ENCODE data around the gene TRIP13. TPM values are rescaled to one million over a fixed set of nuclear protein-coding genes. Genes with fewer than 3 reads are reported as not detected.

The TRIP13 gene
- total and polyA plus RNA-seq, 2 experiments from 2014 or later: 10.4 to 12.4 TPM

DNA sequence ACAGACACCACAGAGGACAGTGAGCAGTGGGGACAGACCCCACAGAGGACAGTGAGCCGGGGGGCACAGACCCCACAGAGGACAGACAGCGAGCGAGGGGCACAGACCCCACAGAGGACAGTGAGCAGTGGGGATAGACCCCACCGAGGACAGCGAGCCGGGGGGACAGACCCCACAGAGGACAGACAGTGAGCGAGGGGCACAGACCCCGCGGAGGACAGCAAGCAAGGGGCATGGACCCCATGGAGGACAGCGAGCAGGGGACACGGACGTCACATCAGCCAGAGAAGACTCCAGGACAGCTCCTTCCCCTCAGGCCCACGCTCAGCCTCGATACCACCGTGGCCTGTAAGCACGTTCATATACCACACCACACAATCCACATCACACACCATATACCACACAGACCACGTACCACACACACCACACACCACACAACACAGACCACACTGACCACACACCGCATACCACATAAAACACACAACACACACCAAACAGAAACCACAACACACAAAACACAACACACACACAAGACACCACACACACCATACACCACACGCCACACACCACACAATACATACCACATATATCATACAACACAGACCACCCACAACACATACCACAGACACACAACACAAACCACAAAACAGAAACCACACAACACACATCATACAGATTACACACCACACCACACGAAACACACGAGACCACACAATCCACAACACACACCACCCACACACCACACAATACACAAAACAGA lies 36.7 kb upstream of the TRIP13 start:
- H3K27ac ChIP-seq: no peak overlapping the region
- H3K36me3 ChIP-seq: peaks cover 3% of the 10 kb centered on the region
- H3K4me1 ChIP-seq (ENCODE audit: low read depth): no peaks in the 10 kb centered on the region
- DNase-seq (ENCODE audit: low read depth in 1 of 2, low spot score in 1 of 2): no peak
- H3K9me3 ChIP-seq (ENCODE audit: low read depth): no peaks in the 10 kb centered on the region
- H3K4me3 ChIP-seq: no peak overlapping the region
- no peaks in the 10 kb centered on the region for H3K27me3 ChIP-seq
- TF ChIP-seq, protein P1, sequence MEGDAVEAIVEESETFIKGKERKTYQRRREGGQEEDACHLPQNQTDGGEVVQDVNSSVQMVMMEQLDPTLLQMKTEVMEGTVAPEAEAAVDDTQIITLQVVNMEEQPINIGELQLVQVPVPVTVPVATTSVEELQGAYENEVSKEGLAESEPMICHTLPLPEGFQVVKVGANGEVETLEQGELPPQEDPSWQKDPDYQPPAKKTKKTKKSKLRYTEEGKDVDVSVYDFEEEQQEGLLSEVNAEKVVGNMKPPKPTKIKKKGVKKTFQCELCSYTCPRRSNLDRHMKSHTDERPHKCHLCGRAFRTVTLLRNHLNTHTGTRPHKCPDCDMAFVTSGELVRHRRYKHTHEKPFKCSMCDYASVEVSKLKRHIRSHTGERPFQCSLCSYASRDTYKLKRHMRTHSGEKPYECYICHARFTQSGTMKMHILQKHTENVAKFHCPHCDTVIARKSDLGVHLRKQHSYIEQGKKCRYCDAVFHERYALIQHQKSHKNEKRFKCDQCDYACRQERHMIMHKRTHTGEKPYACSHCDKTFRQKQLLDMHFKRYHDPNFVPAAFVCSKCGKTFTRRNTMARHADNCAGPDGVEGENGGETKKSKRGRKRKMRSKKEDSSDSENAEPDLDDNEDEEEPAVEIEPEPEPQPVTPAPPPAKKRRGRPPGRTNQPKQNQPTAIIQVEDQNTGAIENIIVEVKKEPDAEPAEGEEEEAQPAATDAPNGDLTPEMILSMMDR (IDR thresholded peaks at IDR 0.05; ENCODE audit: low read depth, low read length): no peak

- TF ChIP-seq, protein P1 (IDR thresholded peaks at IDR 0.05; ENCODE audit: low read depth, low read length): no peak
- H3K4me1 ChIP-seq (ENCODE audit: low read depth): no peaks in the 10 kb centered on the region
- no peak overlapping the region for H3K27ac ChIP-seq
- peak in 1 of 2 donors; percentile 15 for DNase-seq (ENCODE audit: low read depth in 1 of 2, low spot score in 1 of 2)
- H3K27me3 ChIP-seq: no peaks in the 10 kb centered on the region
- no peak overlapping the region for H3K4me3 ChIP-seq
- peaks cover 3% of the 10 kb centered on the region for H3K36me3 ChIP-seq
- no peaks in the 10 kb centered on the region for H3K9me3 ChIP-seq (ENCODE audit: low read depth)
These were observed 35.9 kb upstream of the TRIP13 start for GRCh38 chr5:856531-857425.

DNA sequence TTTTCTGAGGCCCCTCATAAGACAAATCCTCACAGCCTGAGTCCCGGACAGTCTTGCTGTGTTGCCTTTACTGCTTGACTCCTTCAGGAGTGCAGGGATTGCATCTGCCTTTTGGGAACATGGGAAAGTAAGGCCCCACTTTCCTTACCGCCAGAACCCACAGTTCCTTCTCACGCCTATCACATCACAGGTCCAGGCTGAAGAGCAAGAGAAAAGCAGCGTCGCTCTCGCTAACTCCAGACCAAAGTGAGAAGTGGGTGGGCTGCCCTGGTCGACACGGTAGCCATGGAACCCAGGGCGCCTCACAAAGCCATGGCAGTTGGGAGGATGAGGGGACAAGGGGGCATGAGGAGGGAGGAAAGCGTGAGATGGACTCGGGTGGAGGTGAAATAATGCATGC lies 34.0 kb upstream of the TRIP13 start:
- Histone ChIP-seq H3K4me1 (ENCODE audit: low read depth) (no peaks in the 10 kb centered on the region), H3K4me3 (no peak overlapping the region), H3K27ac (no peak overlapping the region)

DNA sequence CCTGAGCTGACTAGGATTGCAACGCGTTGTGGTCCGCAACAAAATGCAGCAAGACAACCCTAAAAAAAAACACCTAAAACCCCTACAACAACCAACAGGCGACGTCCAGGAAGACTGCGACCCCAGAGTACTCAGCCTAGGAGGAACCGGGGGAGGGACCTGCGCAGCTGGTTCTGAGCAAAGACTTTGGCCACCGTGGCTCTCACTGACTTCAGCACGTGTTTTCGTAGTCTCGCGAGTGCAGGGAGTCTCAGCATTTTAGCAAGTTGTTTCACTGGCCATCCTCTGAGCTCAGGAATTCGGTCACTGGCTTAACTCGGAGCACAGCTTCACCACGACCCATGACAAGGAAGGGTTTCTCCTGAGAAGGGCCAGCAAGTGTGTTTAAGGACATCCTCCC lies 33.3 kb upstream of the TRIP13 start:
- Histone ChIP-seq H3K36me3 (peaks cover 8% of the 10 kb centered on the region), H3K4me3 (no peak overlapping the region), H3K27me3 (no peaks in the 10 kb centered on the region), H3K27ac (no peak overlapping the region), H3K4me1 (ENCODE audit: low read depth) (no peaks in the 10 kb centered on the region), H3K9me3 (ENCODE audit: low read depth) (no peaks in the 10 kb centered on the region)
- TF ChIP-seq, protein P1 (IDR thresholded peaks at IDR 0.05; ENCODE audit: low read depth, low read length): no peak
- DNase-seq (ENCODE audit: low read depth in 1 of 2, low spot score in 1 of 2): peak in 1 of 2 donors; percentile 27

More for the DNA sequence above, 34.0 kb upstream of the TRIP13 start:
- TF ChIP-seq, protein P1 (IDR thresholded peaks at IDR 0.05; ENCODE audit: low read depth, low read length): no peak
- peaks cover 3% of the 10 kb centered on the region for H3K36me3 ChIP-seq
- no peaks in the 10 kb centered on the region for H3K27me3 ChIP-seq
- no peaks in the 10 kb centered on the region for H3K9me3 ChIP-seq (ENCODE audit: low read depth)
- no peak for DNase-seq (ENCODE audit: low read depth in 1 of 2, low spot score in 1 of 2)

DNA sequence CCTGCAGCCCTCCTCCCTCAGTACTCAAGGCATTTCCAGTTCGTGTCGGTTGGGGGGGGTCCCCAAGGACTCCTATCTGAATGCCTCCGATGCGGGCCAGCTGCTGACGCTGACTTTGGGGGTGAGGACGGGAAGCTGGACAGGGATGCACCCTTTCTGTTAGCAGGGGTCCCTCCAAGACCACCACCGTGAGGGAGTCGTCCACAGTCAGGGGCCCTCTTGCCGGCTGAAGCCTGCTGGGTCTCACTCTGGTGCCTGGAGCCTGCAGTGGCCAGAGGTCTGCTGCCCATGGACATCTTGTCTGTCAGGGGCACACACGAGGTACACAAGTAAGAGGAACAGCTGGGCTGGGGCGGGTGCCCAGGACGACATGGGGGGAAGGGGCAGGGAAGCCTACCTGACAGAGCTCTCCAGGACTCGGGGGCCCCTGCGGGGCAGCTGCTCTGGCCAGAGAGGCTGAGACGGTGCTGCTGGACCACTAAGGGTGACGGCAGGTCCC lies 32.8 kb upstream of the TRIP13 start:
- Histone ChIP-seq H3K27me3 (no peaks in the 10 kb centered on the region), H3K27ac (no peak overlapping the region), H3K9me3 (ENCODE audit: low read depth) (no peaks in the 10 kb centered on the region), H3K4me3 (no peak overlapping the region), H3K36me3 (peaks cover 11% of the 10 kb centered on the region), H3K4me1 (ENCODE audit: low read depth) (no peaks in the 10 kb centered on the region)
- no peak for DNase-seq (ENCODE audit: low read depth in 1 of 2, low spot score in 1 of 2)
- TF ChIP-seq, protein P1 (IDR thresholded peaks at IDR 0.05; ENCODE audit: low read depth, low read length): no peak

Data from cardiac muscle cell (in vitro differentiated cells and primary cell).